Right atrium auricular region (tissue), 2 donors: ENCODE data around the gene MAPT. TPM values are rescaled to one million over a fixed set of nuclear protein-coding genes. Genes with fewer than 3 reads are reported as not detected.

Source experiments
- DNase-seq: peaks from one replicate; pipeline ENCODE4 v3.0.0-alpha.2; 2019; ENCODE audit warnings: low spot score
- H3K27ac ChIP-seq, 2 donors: fragments of 200-600 bp; sonication (generic); 1 replicate in 1 of 2; 2 replicates in 1 of 2; pipeline ENCODE4 v1.5.1; 2016 to 2019
- H3K27me3 ChIP-seq, 2 donors: fragments of 200-600 bp; sonication (generic); one replicate each; pipeline versions ENCODE4 v1.5.1 to v1.6.0; 2017 to 2019
- H3K36me3 ChIP-seq: fragments of 200-600 bp; sonication (generic); one replicate; pipeline ENCODE4 v1.5.1; 2016
- H3K4me1 ChIP-seq, 2 donors: fragments of 200-600 bp; sonication (generic); one replicate each; pipeline versions ENCODE4 v1.5.1 to v1.6.0; 2017 to 2019
- H3K4me3 ChIP-seq, 2 donors: fragments of 200-600 bp; sonication (generic); 1 replicate in 1 of 2; 2 replicates in 1 of 2; pipeline ENCODE4 v1.5.1; 2017 to 2019; ENCODE audit warnings: mild to moderate bottlenecking in 1 of 2, moderate library complexity in 1 of 2
- H3K9me3 ChIP-seq, 2 donors: fragments of 200-600 bp; sonication (generic); one replicate each; pipeline ENCODE4 v1.5.1; 2019
- CTCF ChIP-seq, 2 donors: fragments of 200-600 bp; sonication (generic); IDR thresholded peaks; one replicate each; pipeline ENCODE4 v1.5.1; 2019; ENCODE audit warnings: antibody characterized with exemption in 2 of 2
- total RNA-seq, 2 donors: library from RNA; depleted of rRNA; stranded (reverse); fragments of >200 nt; gene quantifications; one replicate each; pipeline ENCODE4 v1.1.0, GENCODE V29; 2016

Gene MAPT
- total RNA-seq, 2 donors from 2014 or later, result 7.8 to 23.0 TPM

GRCh38 chr17:45867702-45868101, 26.7 kb upstream of the MAPT start:
- Histone ChIP-seq H3K4me3 (no peak overlapping the region), H3K36me3 (no peaks in the 10 kb centered on the region), H3K9me3 (no peaks in the 10 kb centered on the region), H3K27me3 (no peaks in the 10 kb centered on the region), H3K27ac (no peak overlapping the region), H3K4me1 (no peaks in the 10 kb centered on the region)
- no peak for TF ChIP-seq CTCF (IDR thresholded peaks at IDR 0.05)
- DNase-seq, result no peak

GRCh38 chr17:45868276-45868675, 26.1 kb upstream of the MAPT start:
- no peak for TF ChIP-seq CTCF (IDR thresholded peaks at IDR 0.05)
- Histone ChIP-seq H3K27ac (no peak overlapping the region), H3K4me3 (no peak overlapping the region), H3K36me3 (no peaks in the 10 kb centered on the region), H3K9me3 (no peaks in the 10 kb centered on the region), H3K4me1 (no peaks in the 10 kb centered on the region), H3K27me3 (no peaks in the 10 kb centered on the region)
- no peak for DNase-seq

- no peaks in the 10 kb centered on the region for H3K9me3 ChIP-seq
- no peak overlapping the region for H3K4me3 ChIP-seq
- no peaks in the 10 kb centered on the region for H3K4me1 ChIP-seq
- no peaks in the 10 kb centered on the region for H3K27me3 ChIP-seq
- no peak for DNase-seq
- H3K27ac ChIP-seq, result no peak overlapping the region
- no peaks in the 10 kb centered on the region for H3K36me3 ChIP-seq
- TF ChIP-seq CTCF (IDR thresholded peaks at IDR 0.05), result no peak
Observed at GRCh38 chr17:45869676-45870341, 24.5 kb upstream of the MAPT start.

GRCh38 chr17:45870342-45870974, 23.9 kb upstream of the MAPT start:
- no peak for TF ChIP-seq CTCF (IDR thresholded peaks at IDR 0.05)
- H3K27me3 ChIP-seq, result no peaks in the 10 kb centered on the region
- DNase-seq, result no peak

GRCh38 chr17:45871718-45872117, 22.6 kb upstream of the MAPT start:
- Histone ChIP-seq H3K4me3 (no peak overlapping the region), H3K9me3 (no peaks in the 10 kb centered on the region), H3K27ac (no peak overlapping the region), H3K36me3 (no peaks in the 10 kb centered on the region), H3K27me3 (no peaks in the 10 kb centered on the region), H3K4me1 (no peaks in the 10 kb centered on the region)
- no peak for DNase-seq
- TF ChIP-seq CTCF (IDR thresholded peaks at IDR 0.05), result no peak

More at GRCh38 chr17:45870342-45870974, 23.9 kb upstream of the MAPT start:
- no peak overlapping the region for H3K4me3 ChIP-seq
- no peaks in the 10 kb centered on the region for H3K4me1 ChIP-seq
- H3K9me3 ChIP-seq, result no peaks in the 10 kb centered on the region
- no peak overlapping the region for H3K27ac ChIP-seq
- no peaks in the 10 kb centered on the region for H3K36me3 ChIP-seq
